Measurements from ENCODE around the gene LBP. TPM values are rescaled to one million over a fixed set of nuclear protein-coding genes. Genes with fewer than 3 reads are reported as not detected.

Gene LBP
- total and polyA plus RNA-seq, 2 of the 13 experiments (the other 11 are each of a cell fraction or from before 2014, with no cell fraction given) = 0.07 to 0.20 TPM

- TF ChIP-seq RBM22 (optimal IDR thresholded peaks at IDR 0.05; ENCODE audit: low read length) (peak; percentile 73), FOXO4 (CRISPR knock-in tag; conservative IDR thresholded peaks at IDR 0.05) (no peak), CCAR2 (optimal IDR thresholded peaks at IDR 0.05; ENCODE audit: low read depth, low read length) (no peak), NR2C2 (CRISPR knock-in tag; IDR thresholded peaks at IDR 0.05; ENCODE audit: borderline replicate concordance) (no peak)
These were observed 80.0 kb downstream of the LBP start (continued) for GRCh38 chr20:38426006-38426897.

Small RNA genes within 50 kb of the gene (small RNA-seq; reads per million reads assigned to genes)
- gene RF00056 (ENCODE audit: insufficient read depth in 2 of 3, insufficient read length in 3 of 3, low read depth in 2 of 3, low replicate concordance in 1 of 3) (0 reads per million in 3 experiments), gene SNORA71B (ENCODE audit: insufficient read depth in 2 of 3, insufficient read length in 3 of 3, low read depth in 2 of 3, low replicate concordance in 1 of 3) (127 to 881 (median 441) reads per million in 3 experiments)

Other genes starting within 250 kb of the LBP start
- 4.2 and 4.5 TPM in 2 replicates for gene TGM2, start 181.2 kb upstream of the LBP start, total RNA-seq (2016; rRNA removed; fragmentation: Illumina TruSeq; extraction: Trizol)
- gene TGM2, start 181.2 kb upstream of the LBP start, polyA plus RNA-seq (2011; rRNA removed) = 46.4 and 52.3 TPM in 2 replicates
- 0.04 and 0.07 TPM in 2 replicates for gene KIAA1755, start 85.7 kb upstream of the LBP start, total RNA-seq (2016; rRNA removed; fragmentation: Illumina TruSeq; extraction: Trizol)
- not detected in 2 replicates for gene KIAA1755, start 85.7 kb upstream of the LBP start, polyA plus RNA-seq (2011; rRNA removed)
- not detected in 2 replicates for gene BPI, start 42.3 kb upstream of the LBP start, total RNA-seq (2016; rRNA removed; fragmentation: Illumina TruSeq; extraction: Trizol)
- not detected in 2 replicates for gene BPI, start 42.3 kb upstream of the LBP start, polyA plus RNA-seq (2011; rRNA removed)
- gene SNHG17, start 88.8 kb downstream of the LBP start, total RNA-seq (2016; rRNA removed; fragmentation: Illumina TruSeq; extraction: Trizol) = 15.6 and 26.2 TPM in 2 replicates
- gene SNHG17, start 88.8 kb downstream of the LBP start, polyA plus RNA-seq (2011; rRNA removed) = 41.2 and 44.8 TPM in 2 replicates
- gene RALGAPB, start 126.4 kb downstream of the LBP start, total RNA-seq (2016; rRNA removed; fragmentation: Illumina TruSeq; extraction: Trizol) = 30.6 and 36.5 TPM in 2 replicates
- gene RALGAPB, start 126.4 kb downstream of the LBP start, polyA plus RNA-seq (2011; rRNA removed) = 16.2 and 17.6 TPM in 2 replicates
- 0.15 and 0.28 TPM in 2 replicates for gene ADIG, start 234.7 kb downstream of the LBP start, total RNA-seq (2016; rRNA removed; fragmentation: Illumina TruSeq; extraction: Trizol)
- gene ADIG, start 234.7 kb downstream of the LBP start, polyA plus RNA-seq (2011; rRNA removed) = 0.10 TPM in 1 of 2 replicates, not detected in the other